Choroid plexus epithelial cell (primary cell): Measurements from ENCODE around the gene SSC4D.
A peak's percentile ranks its signal among the peaks of the same experiment; 100 is the strongest.
"Not testable (repeated sequence)": the region's sequence is repeated elsewhere in the genome, so short reads cannot be mapped to it uniquely, and the experiment has no call there.

Experiments
- DNase-seq: peaks from one replicate; pipeline ENCODE4 v3.0.0-alpha.2; 2010; ENCODE audit warnings: low read depth
- H3K4me3 ChIP-seq: 2 replicates; pipeline ENCODE4 v1.5.1; 2011; ENCODE audit warnings: low read depth, mild to moderate bottlenecking, control low read depth, low read length, moderate library complexity
- TF ChIP-seq, protein P1 (sequence below): conservative IDR thresholded peaks from 2 replicates; pipeline ENCODE4 v1.5.1; 2011; ENCODE audit warnings: low read depth, mild to moderate bottlenecking, control low read depth, inconsistent platforms, low read length, moderate library complexity

Gene SSC4D

DNA sequence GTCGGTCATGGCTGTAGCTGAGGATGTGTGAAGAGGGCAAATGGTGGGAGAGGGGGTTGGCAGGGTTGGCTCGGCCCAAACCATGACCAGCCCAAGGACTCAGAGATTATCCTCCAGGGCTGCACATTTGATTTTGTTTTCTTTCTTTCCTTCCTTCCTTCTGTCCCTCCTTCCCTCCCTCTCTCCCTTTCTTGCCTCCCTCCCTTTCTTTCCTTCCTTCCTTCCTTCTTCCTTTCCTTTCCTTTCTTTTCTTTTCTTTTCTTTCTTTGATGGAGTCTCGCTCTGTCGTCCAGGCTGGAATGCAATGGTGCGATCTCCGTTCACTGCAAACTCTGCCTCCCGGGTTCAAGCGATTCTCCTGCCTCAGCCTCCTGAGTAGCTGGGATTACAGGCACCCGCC lies 3.8 kb downstream of the SSC4D start:
- TF ChIP-seq, protein P1, sequence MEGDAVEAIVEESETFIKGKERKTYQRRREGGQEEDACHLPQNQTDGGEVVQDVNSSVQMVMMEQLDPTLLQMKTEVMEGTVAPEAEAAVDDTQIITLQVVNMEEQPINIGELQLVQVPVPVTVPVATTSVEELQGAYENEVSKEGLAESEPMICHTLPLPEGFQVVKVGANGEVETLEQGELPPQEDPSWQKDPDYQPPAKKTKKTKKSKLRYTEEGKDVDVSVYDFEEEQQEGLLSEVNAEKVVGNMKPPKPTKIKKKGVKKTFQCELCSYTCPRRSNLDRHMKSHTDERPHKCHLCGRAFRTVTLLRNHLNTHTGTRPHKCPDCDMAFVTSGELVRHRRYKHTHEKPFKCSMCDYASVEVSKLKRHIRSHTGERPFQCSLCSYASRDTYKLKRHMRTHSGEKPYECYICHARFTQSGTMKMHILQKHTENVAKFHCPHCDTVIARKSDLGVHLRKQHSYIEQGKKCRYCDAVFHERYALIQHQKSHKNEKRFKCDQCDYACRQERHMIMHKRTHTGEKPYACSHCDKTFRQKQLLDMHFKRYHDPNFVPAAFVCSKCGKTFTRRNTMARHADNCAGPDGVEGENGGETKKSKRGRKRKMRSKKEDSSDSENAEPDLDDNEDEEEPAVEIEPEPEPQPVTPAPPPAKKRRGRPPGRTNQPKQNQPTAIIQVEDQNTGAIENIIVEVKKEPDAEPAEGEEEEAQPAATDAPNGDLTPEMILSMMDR, result no peak
- no peak for DNase-seq
- no peak overlapping the region for H3K4me3 ChIP-seq

DNA sequence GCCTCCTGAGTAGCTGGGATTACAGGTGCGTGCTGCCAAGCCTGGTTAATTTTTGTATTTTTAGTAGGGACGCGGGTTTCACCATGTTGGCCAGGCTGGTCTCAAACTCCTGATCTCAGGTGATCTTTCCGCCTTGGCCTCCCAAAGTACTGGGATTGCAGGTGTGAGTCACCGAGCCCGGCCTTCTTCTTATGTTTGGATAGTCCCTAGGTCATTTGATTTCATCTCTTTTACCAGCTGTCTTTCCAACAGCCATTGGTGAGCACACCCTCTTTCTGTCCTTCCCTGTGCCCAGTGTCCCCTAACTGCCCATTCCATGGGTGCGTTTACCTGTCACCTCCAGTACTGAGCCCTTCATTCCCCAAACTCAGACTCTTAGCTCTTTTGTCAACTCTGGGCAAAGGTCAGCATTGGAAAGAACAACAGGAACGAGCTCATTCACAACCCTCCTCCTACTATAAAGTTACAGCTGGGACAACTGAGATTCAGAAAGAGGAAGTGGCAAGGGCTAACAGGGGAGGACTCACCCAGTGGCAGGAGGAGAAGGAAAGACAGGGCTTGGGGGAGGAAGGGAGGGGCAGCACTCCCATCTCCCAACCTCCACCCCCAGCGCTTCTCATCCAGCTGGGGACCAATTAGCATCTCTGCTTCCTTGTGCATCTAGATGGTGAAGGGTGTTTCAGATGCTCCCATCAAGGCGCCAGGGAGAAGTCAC lies 5.6 kb downstream of the SSC4D start:
- DNase-seq, result no peak
- TF ChIP-seq, protein P1, result no peak
- no peak overlapping the region for H3K4me3 ChIP-seq

DNA sequence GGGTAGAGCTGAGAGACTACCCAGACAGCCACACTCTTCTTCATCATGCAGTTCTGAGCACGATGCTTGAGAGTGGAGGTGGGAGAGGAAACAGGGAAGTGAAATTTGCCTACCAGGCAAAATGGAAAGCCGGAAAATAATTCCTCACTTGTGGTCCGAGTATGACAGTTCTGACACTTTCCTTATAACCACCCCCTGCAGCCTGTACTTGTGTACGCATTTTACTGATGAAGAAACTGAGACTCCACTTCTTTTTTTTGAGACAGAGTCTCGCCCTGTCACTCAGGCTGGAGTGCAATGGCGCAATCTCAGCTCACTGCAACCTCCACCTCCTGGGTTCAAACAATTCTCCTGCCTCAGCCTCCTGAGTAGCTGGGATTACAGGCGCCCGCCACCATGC lies 6.4 kb downstream of the SSC4D start:
- not testable (repeated sequence) for DNase-seq, H3K4me3 ChIP-seq

DNA sequence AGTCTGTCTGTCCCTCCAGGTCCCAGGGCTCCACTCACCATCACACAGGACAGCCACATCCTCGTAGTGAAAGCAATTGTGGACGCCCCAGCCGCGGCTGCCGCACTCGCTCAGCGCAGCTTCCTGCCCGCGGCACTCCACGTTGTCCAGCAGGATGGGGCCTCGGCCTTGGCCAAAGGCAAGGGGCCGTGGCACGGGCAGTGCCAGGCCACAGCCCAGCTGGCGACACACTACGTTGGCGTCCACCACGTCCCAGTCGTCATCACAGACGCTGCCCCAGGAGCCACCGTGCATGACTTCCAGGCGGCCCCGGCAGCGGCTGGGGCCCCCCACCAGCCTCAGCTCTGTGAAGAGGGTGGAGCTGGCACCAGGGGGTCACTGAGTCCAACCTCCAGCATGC lies 9.2 kb downstream of the SSC4D start:
- no peak overlapping the region for H3K4me3 ChIP-seq
- TF ChIP-seq, protein P1, result no peak
- no peak for DNase-seq

DNA sequence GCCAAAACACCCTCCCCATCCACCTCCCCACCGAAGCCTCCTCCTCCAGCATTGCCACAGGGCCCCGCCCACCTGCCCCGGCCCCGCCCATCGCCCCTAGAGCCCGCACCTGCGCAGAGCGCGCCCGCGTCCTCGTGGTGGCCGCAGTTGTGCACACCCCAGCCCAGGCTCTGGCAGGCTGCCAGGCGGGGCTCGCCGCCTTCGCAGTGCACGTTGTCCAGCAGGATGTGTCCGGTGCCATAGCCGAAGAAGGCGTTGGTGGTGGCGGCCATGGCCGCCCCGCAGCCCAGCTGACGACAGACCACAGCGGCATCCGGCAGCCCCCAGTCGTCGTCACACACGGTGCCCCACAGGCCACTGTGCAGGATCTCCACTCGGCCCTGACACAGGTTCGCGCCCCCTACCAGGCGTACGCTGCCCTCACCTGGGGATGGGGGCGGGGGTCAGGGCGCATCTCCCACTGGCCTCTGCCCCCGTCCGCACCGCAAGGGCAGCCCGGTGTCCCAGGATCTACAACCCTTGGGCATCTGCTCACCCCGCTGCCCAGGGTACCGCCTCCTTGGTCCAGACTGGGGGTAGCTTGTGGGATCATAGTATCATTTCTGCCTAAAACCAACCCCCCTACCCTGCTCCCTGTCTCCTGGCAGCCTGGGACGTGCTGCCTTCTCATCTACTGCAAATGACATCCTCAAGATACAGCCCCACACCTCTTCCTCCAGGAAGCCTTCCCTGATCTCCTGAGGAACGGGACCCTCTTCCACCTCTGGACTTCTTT lies 11.9 kb downstream of the SSC4D start:
- peak; percentile 65 for DNase-seq
- H3K4me3 ChIP-seq, result peak overlapping the region; percentile 57
- TF ChIP-seq, protein P1, result no peak

DNA sequence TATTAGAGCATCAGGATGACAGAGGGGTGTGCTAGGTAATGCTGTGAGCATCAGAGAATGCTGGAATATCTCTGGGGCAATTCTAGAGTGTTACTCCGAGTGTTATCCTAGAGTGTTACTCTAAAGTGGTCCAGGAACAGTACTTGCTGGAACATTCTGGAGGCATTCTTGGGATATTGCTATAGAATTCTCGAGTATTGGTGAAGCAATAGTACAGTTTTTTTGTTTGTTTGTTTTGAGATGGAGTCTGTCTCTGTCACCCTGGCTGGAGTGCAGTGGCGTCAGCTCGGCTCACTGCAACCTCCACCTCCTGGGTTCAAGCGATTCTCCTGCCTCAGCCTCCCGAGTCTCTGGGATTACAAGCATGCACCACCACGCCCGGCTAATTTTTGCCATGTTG lies 12.6 kb downstream of the SSC4D start:
- DNase-seq, result no peak
- H3K4me3 ChIP-seq, result no peak overlapping the region
- TF ChIP-seq, protein P1, result no peak

DNA sequence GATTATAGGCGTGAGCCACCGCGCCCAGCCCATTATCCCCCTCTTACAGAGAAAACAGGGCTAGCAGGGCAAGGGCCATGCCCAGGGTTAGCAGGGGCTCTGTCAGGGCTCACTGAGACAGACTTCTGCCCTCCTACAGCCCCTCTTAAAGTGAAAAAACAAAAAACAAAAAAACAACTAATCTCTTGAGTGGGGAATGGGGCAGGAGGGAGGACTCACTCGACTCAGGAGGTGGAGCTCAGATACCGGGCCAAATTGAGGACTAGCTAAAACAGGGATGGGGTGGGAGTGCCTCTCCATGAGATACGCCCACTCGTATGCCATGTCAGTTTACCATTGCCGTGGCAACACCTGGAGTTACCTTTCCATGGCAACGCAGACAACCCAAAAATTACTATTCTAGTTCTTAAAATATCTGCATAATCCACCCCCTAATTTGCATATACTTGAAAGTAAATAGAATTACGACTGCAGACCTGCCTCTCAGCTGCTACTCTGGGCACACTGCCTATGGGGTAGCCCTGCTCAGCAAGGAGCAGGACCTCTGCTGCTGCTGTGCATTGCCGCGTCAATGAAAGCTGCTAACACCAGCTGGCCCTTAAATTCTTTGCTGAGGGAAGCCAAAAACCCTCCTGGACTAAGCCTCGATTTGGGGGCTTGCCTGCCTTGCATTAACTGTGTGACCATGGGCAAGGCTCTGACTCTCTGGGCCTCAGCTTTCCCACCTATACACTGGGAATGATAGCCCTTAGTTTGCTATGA lies 13.4 kb downstream of the SSC4D start:
- no peak overlapping the region for H3K4me3 ChIP-seq
- TF ChIP-seq, protein P1, result no peak
- DNase-seq, result peak; percentile 78

DNA sequence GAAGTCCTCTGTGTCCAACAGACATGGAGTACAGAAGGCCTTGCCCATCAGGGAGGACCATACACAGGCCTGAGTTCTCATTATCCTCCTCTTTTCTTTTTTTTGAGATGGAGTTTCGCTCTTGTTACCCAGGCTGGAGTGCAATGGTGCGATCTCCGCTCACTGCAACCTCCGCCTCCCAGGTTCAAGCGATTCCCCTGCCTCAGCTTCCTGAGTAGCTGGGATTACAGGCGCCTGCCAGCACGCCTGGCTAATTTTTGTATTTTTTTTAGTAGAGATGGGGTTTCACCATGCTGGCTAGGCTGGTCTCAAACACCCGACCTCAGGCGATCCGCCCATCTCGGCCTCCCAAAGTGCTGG lies 13.9 kb downstream of the SSC4D start:
- H3K4me3 ChIP-seq, DNase-seq: not testable (repeated sequence)
